GM19238 (cell line): ENCODE results near the gene APOBEC3A.
"Not testable (repeated sequence)": the region's sequence is repeated elsewhere in the genome, so short reads cannot be mapped to it uniquely, and the experiment has no call there.

Experiments used
- DNase-seq: peaks from one replicate; pipeline ENCODE4 v3.0.0; 2011; ENCODE audit warnings: low spot score; ENCODE audit not compliant: insufficient read length

Gene APOBEC3A

GRCh38 chr22:38981005-38981991 is 23.9 kb downstream of the APOBEC3A start:
- DNase-seq, result no peak

- DNase-seq, result peak; percentile 81
Measured at GRCh38 chr22:38981992-38982927, 24.9 kb downstream of the APOBEC3A start, which contains the start of gene APOBEC3B. APOBEC3B (plus strand) TSS chr22:38982347; CDS start chr22:38982454, 107 bp downstream.

GRCh38 chr22:38984224-38984623 is 26.8 kb downstream of the APOBEC3A start:
- DNase-seq, result no peak

DNA sequence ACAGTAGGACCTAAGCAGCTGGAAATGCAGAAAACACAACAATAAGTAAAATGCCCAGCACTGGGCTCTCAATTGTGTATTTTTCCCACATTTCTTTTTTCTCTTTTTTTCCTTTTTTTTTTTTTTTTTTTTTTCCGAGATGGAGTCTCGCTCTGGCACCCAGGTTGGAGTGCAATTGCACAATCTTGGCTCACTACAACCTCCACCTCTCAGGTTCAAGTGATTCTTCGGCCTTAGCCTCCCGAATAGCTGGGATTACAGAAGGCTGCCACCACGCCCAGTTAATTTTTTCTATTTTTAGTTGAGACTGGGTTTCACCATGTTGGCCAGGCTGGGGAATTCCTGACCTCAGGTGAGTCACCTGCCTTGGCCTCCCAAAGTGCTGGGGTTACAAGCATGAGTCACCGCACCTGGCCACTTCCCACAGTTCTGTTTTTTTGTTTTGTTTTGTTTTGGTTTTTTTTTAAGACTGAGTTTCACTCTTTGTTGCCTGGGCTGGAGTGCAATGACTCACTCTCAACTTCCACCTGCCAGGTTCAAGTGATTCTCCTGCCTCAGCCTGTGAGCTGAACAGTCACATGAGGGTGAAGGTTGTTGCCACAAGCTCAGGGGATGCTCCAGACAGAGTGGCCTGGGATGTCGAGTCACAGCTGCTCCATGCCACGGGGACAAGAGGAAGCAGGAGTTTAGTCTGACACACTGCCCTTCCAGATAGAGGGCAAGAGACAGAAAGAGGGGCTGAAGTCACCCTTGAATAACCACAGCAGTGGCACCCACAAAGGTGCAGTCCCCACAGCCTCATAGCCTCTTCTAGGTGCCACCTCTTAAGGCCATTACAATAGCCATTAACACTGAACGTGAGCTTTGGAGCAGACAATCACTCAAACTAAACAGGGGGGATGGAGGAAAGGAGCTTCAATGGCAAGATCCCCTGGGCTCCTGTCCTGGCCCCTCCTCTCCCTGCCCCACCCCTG is 27.7 kb downstream of the APOBEC3A start:
- not testable (repeated sequence) for DNase-seq

DNA sequence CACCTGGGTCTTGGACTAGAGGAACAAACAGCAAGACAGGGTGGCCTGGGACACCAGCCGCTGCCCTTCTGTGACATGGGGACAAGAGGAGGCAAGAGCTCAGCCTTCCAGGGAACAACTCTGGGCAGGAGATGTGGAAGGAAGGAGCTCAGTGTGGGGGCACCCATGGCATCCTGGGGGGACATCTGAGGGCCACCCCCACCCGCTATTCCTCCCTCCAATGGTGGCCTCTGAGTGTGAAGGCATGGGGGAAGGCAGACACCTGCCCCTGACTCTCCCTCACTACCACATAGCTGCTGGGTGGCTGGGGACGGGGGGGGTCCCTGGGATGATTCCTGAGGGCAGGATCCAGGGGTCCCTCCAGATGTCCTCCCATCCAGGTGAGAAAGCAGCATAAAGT is 29.2 kb downstream of the APOBEC3A start:
- no peak for DNase-seq

DNA sequence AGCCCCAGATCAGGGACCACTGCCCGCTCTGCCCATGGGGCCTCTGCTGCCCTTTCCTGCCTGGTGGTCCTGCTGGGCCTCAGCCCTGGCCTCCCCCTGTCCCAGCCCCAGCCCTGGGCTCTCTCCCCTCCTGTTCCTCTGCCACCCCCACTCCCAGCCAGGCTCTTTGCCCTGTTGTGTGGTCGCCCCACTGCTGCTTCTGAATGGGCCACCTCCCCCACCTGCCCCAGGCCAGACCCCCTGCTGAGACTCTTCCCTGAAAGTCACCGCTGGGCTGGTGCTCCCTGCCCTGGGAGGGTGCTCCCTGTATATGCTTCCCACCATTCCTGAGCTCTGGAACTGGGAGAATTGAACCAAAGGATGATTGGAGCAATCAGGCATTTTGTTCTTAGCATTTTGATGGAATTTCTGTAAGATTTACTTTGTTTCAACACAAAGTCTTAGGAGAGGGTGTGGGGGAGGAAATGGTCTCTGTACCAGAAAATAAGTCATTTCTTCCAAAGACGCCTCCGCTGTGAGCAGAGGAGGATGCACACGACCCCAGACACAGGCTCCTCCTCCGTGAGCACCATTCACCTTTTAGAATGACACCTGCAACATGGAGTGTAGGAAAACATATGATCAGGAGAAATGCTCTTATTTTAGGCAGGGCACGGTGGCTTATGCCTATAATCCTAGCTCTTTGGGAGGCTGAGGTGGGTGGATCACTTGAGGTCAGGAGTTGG is 29.9 kb downstream of the APOBEC3A start:
- DNase-seq, result no peak

- DNase-seq, result no peak
Measured at GRCh38 chr22:38989466-38989865, 32.1 kb downstream of the APOBEC3A start.

- not testable (repeated sequence) for DNase-seq
Measured at GRCh38 chr22:38992871-38993371, 35.5 kb downstream of the APOBEC3A start.

GRCh38 chr22:38996105-38996504 is 38.7 kb downstream of the APOBEC3A start:
- DNase-seq, result no peak

- no peak for DNase-seq
Measured at GRCh38 chr22:38997518-38997917, 40.1 kb downstream of the APOBEC3A start.

- peak; percentile 71 for DNase-seq
Measured at GRCh38 chr22:39003165-39003638, 45.8 kb downstream of the APOBEC3A start.

DNA sequence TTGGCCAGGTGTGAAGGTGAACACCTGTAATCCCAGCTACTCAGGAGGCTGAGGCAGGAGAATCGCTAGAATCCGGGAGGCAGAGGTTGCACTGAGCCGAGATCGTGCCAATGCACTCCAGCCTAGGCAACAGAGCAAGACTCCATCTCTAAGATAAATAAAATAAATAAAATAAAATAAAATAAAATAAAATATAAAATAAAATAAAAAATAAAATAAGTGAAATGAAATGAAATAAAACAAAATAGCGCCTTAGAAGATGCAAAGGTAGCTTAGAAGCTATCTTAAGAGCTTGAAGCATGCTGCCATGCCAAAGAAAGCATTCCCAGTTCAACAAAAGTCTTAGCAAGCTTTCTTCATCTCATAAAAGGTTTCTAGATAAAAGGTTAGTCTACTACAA is 49.8 kb downstream of the APOBEC3A start:
- no peak for DNase-seq

DNA sequence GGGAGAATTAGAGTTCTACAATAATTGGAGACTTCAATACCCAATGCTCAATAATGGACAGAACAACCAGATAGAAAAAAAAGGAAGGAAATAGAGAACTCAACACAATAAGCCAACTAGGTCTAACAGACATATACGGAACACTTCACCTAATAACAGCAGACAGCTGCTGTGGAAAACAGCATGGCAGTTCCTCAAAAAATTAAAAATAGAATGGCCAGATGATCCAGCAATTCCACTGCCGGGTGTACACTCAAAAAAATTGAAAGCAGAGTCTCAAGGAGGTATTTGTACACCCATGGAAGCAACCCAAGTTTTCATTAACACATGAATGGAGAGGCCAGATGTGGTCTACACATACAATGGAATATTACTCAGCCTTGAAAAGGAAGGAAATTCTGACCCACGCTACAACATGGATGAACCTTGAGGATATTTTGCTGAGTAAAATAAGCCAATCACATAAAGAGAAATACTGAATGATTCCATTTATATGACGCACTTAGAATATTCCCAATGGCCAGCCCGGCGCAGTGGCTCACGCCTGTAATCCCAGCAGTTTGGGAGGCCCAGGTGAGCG is 51.0 kb downstream of the APOBEC3A start:
- DNase-seq, result not testable (repeated sequence)

- no peak for DNase-seq
Measured at GRCh38 chr22:39010946-39011345, 53.5 kb downstream of the APOBEC3A start.
